ENCODE measurements around the gene MGAT4B. TPM values are rescaled to one million over a fixed set of nuclear protein-coding genes. Genes with fewer than 3 reads are reported as not detected.
A peak's percentile ranks its signal among the peaks of the same experiment; 100 is the strongest.

The MGAT4B gene
- total RNA-seq, 2 experiments from 2014 or later: 141 to 145 TPM

GRCh38 chr5:179802950-179803562 is 3.6 kb downstream of the MGAT4B start:
- ChIA-PET POLR2A (interaction anchor here (1.1 to 4.1 kb wide), 4 partner anchors 17 to 104 kb away, joined by 3 to 23 read pairs (median 11); partner anchors contain the start of genes MAML1 and SQSTM1), CTCF (interaction anchor here (1.0 to 1.7 kb wide), 3 partner anchors 35 to 68 kb away, joined by 3 to 5 read pairs (median 3); no protein-coding TSS in a partner anchor)
- no peak for DNase-seq
- Histone ChIP-seq H3K27me3 (ENCODE audit: control insufficient read depth in 1 of 2, insufficient read depth in 2 of 2, low read length in 2 of 2) (no peaks in the 10 kb centered on the region), H3K9me3 (ENCODE audit: control insufficient read depth in 1 of 2, insufficient read depth in 1 of 2, low read length in 2 of 2) (no peaks in the 10 kb centered on the region), H3K4me1 (ENCODE audit: insufficient read depth, low read length) (peaks cover 54% of the 10 kb centered on the region), H3K4me3 (ENCODE audit: low read length) (no peak overlapping the region), H3K27ac (ENCODE audit: low read depth in 1 of 2, low read length in 2 of 2) (no peak overlapping the region), H3K36me3 (ENCODE audit: insufficient read depth, low read length) (peaks cover 26% of the 10 kb centered on the region)
- peak overlapping the region; percentile 86 for H3K27ac Mint-ChIP-seq
- H3K27me3 Mint-ChIP-seq: no peaks in the 10 kb centered on the region
- no peak for TF ChIP-seq CTCF (IDR thresholded peaks at IDR 0.05)
- H3K4me3 Mint-ChIP-seq: peak overlapping the region; percentile 94
- intact Hi-C loops (cut with DNase I, micrococcal nuclease): loop anchor here (1.0 to 10.0 kb wide), 6 partner anchors 52 to 492 kb away; partner anchors contain the start of genes MAPK9 (in 1 of the 2), MRNIP (in 1 of the 2) and TBC1D9B (in 1 of the 2)
- no peaks in the 10 kb centered on the region for H3K9me3 Mint-ChIP-seq
- peaks cover 33% of the 10 kb centered on the region for H3K4me1 Mint-ChIP-seq (ENCODE audit: low read depth)
- peaks cover 22% of the 10 kb centered on the region for H3K36me3 Mint-ChIP-seq (ENCODE audit: low read depth)
- no peak for ATAC-seq (ENCODE audit: poor library complexity)

GRCh38 chr5:179802207-179802883 is 4.3 kb downstream of the MGAT4B start:
- no peaks in the 10 kb centered on the region for H3K9me3 ChIP-seq (ENCODE audit: control insufficient read depth in 1 of 2, insufficient read depth in 1 of 2, low read length in 2 of 2)
- no peaks in the 10 kb centered on the region for H3K27me3 ChIP-seq (ENCODE audit: control insufficient read depth in 1 of 2, insufficient read depth in 2 of 2, low read length in 2 of 2)
- no peak overlapping the region for H3K27ac ChIP-seq (ENCODE audit: low read depth in 1 of 2, low read length in 2 of 2)
- peaks cover 47% of the 10 kb centered on the region for H3K4me1 ChIP-seq (ENCODE audit: insufficient read depth, low read length)
- peak overlapping the region; percentile 58 for H3K27ac Mint-ChIP-seq
- intact Hi-C loops (cut with DNase I, micrococcal nuclease): loop anchor here (1.0 to 10.0 kb wide), 6 partner anchors 52 to 492 kb away; partner anchors contain the start of genes MAPK9 (in 1 of the 2), MRNIP (in 1 of the 2) and TBC1D9B (in 1 of the 2)
- DNase-seq (no peak), ATAC-seq (ENCODE audit: poor library complexity) (no peak)
- H3K4me3 Mint-ChIP-seq: no peak overlapping the region
- H3K4me3 ChIP-seq (ENCODE audit: low read length): no peak overlapping the region
- POLR2A ChIA-PET: interaction anchor here (0.6 to 4.1 kb wide), 7 partner anchors 12 to 188 kb away, joined by 3 to 23 read pairs (median 3); partner anchors contain the start of genes MAML1 and SQSTM1
- H3K9me3 Mint-ChIP-seq: no peaks in the 10 kb centered on the region
- CTCF ChIA-PET: interaction anchor here (0.6 to 1.7 kb wide), 28 partner anchors 9 to 289 kb away, joined by 3 to 27 read pairs (median 4); partner anchors contain the start of genes MAML1, SQSTM1 and TBC1D9B
- H3K4me1 Mint-ChIP-seq (ENCODE audit: low read depth): peaks cover 35% of the 10 kb centered on the region
- peaks cover 28% of the 10 kb centered on the region for H3K36me3 ChIP-seq (ENCODE audit: insufficient read depth, low read length)
- peaks cover 24% of the 10 kb centered on the region for H3K36me3 Mint-ChIP-seq (ENCODE audit: low read depth)
- no peaks in the 10 kb centered on the region for H3K27me3 Mint-ChIP-seq
- no peak for TF ChIP-seq CTCF (IDR thresholded peaks at IDR 0.05)

All from CD4-positive, alpha-beta T cell (primary cell).